Measurements from ENCODE around the gene LGALS1.
"Not testable (repeated sequence)": the region's sequence is repeated elsewhere in the genome, so short reads cannot be mapped to it uniquely, and the experiment has no call there.

The LGALS1 gene

DNA sequence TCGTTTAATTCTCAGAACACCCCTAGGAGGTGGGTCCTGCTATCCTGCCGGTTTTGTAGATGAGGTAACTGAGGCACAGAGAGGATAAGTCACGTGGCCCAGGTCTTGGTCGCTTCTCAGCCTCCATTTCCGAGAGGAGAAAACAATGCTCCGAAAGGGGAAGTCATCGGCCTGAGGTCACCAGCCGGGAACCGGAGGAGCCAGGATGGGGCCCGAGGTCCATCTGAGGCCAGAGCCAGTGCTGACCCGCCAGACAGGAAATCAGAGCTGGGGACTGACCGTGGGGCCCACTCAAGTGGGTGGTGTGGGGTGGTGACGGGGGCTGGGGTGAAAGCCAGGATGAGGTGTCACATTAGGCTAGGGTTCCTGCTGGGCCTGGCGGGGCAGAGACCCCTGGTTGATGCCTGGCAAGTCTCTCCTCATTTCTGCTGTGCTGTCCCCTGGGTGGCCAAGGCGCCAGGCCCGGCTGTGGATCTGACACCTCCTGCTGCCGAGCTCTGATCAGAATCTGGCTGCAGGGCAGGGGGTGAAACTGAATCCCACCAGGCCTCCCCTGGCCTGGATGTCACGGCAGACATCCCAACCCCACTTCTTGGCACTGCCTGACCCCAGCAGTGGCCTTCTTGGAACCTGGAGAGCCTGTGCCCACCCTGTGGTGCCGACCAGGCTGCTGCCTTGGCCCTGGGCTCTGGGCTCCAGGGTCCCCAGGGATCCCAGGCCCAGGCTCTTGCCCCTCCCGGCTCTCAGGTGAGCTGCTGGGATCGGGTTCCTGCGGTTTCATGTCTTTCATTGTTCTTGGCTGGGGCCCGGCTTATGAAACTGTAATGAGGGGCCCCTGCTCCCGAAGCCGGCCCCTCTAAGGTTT is 33.4 kb downstream of the LGALS1 start:
- WGBS, 2 experiments, result 93% methylated on average over 25 of the region's 25 CpGs
- H3K27me3 ChIP-seq (ENCODE audit: control insufficient read depth, insufficient read depth, low read length, poor library complexity, severe bottlenecking), result no peaks in the 10 kb centered on the region
- H3K36me3 ChIP-seq (ENCODE audit: control insufficient read depth, insufficient read depth, low read length), result no peaks in the 10 kb centered on the region
- H3K4me3 ChIP-seq (ENCODE audit: insufficient read depth, low read depth, low read length), result no peak overlapping the region
- H3K9me3 ChIP-seq (ENCODE audit: control insufficient read depth, low read length), result no peaks in the 10 kb centered on the region
- no peaks in the 10 kb centered on the region for H3K4me1 ChIP-seq (ENCODE audit: control insufficient read depth, insufficient read depth, low read length)
- no peak overlapping the region for H3K27ac ChIP-seq (ENCODE audit: insufficient read depth, low read depth, low read length, poor library complexity, severe bottlenecking)

DNA sequence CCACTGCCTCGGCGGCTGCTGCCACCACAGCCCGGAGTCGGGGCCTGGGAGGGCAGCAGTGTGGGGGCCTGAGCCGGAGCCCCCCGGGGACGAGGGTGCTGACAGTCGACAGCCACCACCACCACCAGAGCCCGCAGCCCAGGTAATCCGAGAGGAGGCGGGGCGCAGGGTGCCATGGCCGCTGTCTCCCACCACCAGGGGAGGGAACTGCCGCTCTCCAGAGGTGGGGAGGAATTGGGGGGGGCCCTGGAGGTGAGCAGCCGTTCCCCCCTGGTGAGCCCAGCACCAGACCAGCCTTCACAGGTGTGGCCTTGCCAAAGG is 34.0 kb downstream of the LGALS1 start:
- H3K27me3 ChIP-seq (ENCODE audit: control insufficient read depth, insufficient read depth, low read length, poor library complexity, severe bottlenecking), result no peaks in the 10 kb centered on the region
- no peaks in the 10 kb centered on the region for H3K4me1 ChIP-seq (ENCODE audit: control insufficient read depth, insufficient read depth, low read length)
- H3K9me3 ChIP-seq (ENCODE audit: control insufficient read depth, low read length), result no peaks in the 10 kb centered on the region
- no peak overlapping the region for H3K27ac ChIP-seq (ENCODE audit: insufficient read depth, low read depth, low read length, poor library complexity, severe bottlenecking)
- H3K36me3 ChIP-seq (ENCODE audit: control insufficient read depth, insufficient read depth, low read length), result no peaks in the 10 kb centered on the region
- no peak overlapping the region for H3K4me3 ChIP-seq (ENCODE audit: insufficient read depth, low read depth, low read length)
- WGBS, 2 experiments, result 90% methylated on average over 15 of the region's 15 CpGs

DNA sequence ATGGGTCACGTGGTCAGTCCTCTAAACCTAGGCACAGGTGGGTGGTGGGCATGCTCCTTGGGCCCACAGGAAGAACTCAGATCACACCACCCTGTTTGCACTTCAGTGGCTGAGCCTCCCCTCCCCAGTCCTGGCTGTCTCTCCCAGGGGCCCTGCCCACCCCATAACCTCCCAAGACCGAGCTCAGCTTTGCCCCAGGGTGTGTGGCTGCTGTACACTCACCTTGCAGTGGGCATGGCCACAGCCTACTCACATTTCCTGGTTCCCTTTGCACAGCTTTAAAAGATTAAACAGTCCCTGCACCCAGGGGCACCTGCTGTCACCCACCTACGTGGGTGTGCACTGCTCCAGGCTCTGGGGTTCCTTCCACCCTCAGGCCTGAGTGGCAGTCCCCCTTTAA is 35.2 kb downstream of the LGALS1 start:
- no peaks in the 10 kb centered on the region for H3K9me3 ChIP-seq (ENCODE audit: control insufficient read depth, low read length)
- no peaks in the 10 kb centered on the region for H3K36me3 ChIP-seq (ENCODE audit: control insufficient read depth, insufficient read depth, low read length)
- H3K27ac ChIP-seq (ENCODE audit: insufficient read depth, low read depth, low read length, poor library complexity, severe bottlenecking), result no peak overlapping the region
- H3K4me3 ChIP-seq (ENCODE audit: insufficient read depth, low read depth, low read length), result no peak overlapping the region
- WGBS, 2 experiments, result 91 to 94% methylated on average over 3 of the region's 3 CpGs
- H3K27me3 ChIP-seq (ENCODE audit: control insufficient read depth, insufficient read depth, low read length, poor library complexity, severe bottlenecking), result no peaks in the 10 kb centered on the region
- no peaks in the 10 kb centered on the region for H3K4me1 ChIP-seq (ENCODE audit: control insufficient read depth, insufficient read depth, low read length)

DNA sequence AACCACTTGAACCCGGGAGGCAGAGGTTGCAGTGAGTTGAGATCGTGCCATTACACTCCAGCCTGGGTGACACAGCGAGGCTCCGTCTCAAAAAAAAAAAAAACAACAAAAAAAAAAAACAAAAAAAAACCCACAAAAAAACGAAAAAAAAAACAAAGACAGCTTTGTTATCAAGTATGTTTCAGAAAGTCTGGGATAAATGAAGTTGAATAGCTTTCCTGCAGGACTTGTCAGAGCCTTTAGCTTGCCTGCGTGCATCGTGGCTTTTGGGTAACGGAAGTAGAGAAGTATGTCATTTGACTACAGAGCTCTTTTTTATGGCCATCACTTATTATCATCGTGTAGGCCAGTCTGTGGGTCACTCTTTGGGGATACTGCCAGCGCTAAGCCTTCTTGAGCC is 36.1 kb downstream of the LGALS1 start:
- H3K27me3 ChIP-seq (ENCODE audit: control insufficient read depth, insufficient read depth, low read length, poor library complexity, severe bottlenecking), result no peaks in the 10 kb centered on the region
- no peak overlapping the region for H3K27ac ChIP-seq (ENCODE audit: insufficient read depth, low read depth, low read length, poor library complexity, severe bottlenecking)
- no peaks in the 10 kb centered on the region for H3K4me1 ChIP-seq (ENCODE audit: control insufficient read depth, insufficient read depth, low read length)
- H3K9me3 ChIP-seq (ENCODE audit: control insufficient read depth, low read length), result no peaks in the 10 kb centered on the region
- no peaks in the 10 kb centered on the region for H3K36me3 ChIP-seq (ENCODE audit: control insufficient read depth, insufficient read depth, low read length)
- no peak overlapping the region for H3K4me3 ChIP-seq (ENCODE audit: insufficient read depth, low read depth, low read length)
- 91 to 94% methylated on average over 10 of the region's 10 CpGs for WGBS, 2 experiments

DNA sequence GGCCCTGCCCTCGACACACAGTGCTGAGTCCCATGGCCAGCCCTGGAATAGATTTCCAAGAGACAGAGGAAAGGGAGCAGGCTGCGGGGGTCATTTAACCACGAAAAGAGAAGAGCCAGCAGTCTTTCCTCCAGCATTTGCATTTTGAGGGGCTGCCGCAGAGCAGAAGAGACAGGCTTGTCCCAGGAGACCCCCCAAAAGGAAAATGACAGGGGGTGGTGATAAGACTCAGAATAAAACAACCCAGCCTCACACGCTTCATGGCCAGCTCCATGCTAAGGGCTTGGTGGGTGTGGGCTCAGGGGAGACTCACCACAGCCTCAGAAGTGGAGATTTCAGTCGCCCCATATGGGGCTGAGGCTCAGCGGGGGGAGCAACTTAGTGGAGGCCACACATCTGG is 38.3 kb downstream of the LGALS1 start:
- H3K4me1 ChIP-seq (ENCODE audit: control insufficient read depth, insufficient read depth, low read length), result no peaks in the 10 kb centered on the region
- H3K27me3 ChIP-seq (ENCODE audit: control insufficient read depth, insufficient read depth, low read length, poor library complexity, severe bottlenecking), result no peaks in the 10 kb centered on the region
- 92 to 96% methylated on average over 7 of the region's 7 CpGs for WGBS, 2 experiments
- H3K4me3 ChIP-seq (ENCODE audit: insufficient read depth, low read depth, low read length), result no peak overlapping the region
- H3K36me3 ChIP-seq (ENCODE audit: control insufficient read depth, insufficient read depth, low read length), result no peaks in the 10 kb centered on the region
- no peaks in the 10 kb centered on the region for H3K9me3 ChIP-seq (ENCODE audit: control insufficient read depth, low read length)
- no peak overlapping the region for H3K27ac ChIP-seq (ENCODE audit: insufficient read depth, low read depth, low read length, poor library complexity, severe bottlenecking)

DNA sequence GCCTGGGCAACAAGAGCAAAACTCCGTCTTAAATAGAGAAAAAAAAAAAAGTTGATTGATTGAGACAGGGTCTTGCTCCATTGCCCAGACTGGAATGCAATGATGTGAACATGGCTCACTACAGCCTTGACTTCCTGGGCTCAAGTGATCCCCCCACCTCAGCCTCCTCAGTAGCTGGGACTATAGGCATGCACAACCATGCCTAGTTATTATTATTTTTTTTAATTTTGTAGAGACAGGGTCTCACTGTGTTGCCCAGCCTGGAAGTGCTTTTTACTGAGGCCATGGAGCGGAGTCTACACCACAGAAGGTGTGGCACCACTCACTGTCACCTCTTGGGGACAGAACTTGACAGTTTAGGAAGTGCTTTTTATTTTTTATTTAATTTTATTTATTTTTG is 39.2 kb downstream of the LGALS1 start:
- WGBS, 2 experiments, result 92 to 93% methylated on average over 2 of the region's 2 CpGs
- H3K36me3 ChIP-seq (ENCODE audit: control insufficient read depth, insufficient read depth, low read length), result no peaks in the 10 kb centered on the region
- no peak overlapping the region for H3K4me3 ChIP-seq (ENCODE audit: insufficient read depth, low read depth, low read length)
- H3K27ac ChIP-seq (ENCODE audit: insufficient read depth, low read depth, low read length, poor library complexity, severe bottlenecking), result no peak overlapping the region
- H3K4me1 ChIP-seq (ENCODE audit: control insufficient read depth, insufficient read depth, low read length), result no peaks in the 10 kb centered on the region
- H3K9me3 ChIP-seq (ENCODE audit: control insufficient read depth, low read length), result no peaks in the 10 kb centered on the region
- H3K27me3 ChIP-seq (ENCODE audit: control insufficient read depth, insufficient read depth, low read length, poor library complexity, severe bottlenecking), result no peaks in the 10 kb centered on the region

DNA sequence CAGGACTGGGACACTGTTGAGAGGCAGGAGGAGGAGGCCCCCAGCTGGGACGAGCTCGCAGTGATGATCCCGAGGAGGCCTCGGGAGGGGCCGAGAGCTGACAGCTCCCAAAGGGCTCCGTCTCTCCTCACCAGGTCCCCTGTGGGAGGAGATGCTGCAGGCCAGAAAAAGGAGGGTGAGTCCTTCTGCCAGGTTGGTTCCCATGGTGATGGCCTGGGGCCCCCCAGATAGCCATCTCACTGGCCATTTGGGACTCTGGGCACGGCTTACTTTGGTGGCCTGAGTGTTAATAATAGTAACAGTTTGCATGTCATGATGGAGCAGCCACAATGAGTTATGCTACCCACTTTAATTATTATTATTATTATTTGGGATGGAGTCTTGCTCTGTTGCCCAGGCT is 40.3 kb downstream of the LGALS1 start:
- WGBS, 2 experiments, result 91 to 93% methylated on average over 7 of the region's 7 CpGs
- H3K36me3 ChIP-seq (ENCODE audit: control insufficient read depth, insufficient read depth, low read length), result no peaks in the 10 kb centered on the region
- H3K27ac ChIP-seq (ENCODE audit: insufficient read depth, low read depth, low read length, poor library complexity, severe bottlenecking), result no peak overlapping the region
- H3K4me1 ChIP-seq (ENCODE audit: control insufficient read depth, insufficient read depth, low read length), result no peaks in the 10 kb centered on the region
- no peak overlapping the region for H3K4me3 ChIP-seq (ENCODE audit: insufficient read depth, low read depth, low read length)
- H3K9me3 ChIP-seq (ENCODE audit: control insufficient read depth, low read length), result no peaks in the 10 kb centered on the region
- no peaks in the 10 kb centered on the region for H3K27me3 ChIP-seq (ENCODE audit: control insufficient read depth, insufficient read depth, low read length, poor library complexity, severe bottlenecking)

DNA sequence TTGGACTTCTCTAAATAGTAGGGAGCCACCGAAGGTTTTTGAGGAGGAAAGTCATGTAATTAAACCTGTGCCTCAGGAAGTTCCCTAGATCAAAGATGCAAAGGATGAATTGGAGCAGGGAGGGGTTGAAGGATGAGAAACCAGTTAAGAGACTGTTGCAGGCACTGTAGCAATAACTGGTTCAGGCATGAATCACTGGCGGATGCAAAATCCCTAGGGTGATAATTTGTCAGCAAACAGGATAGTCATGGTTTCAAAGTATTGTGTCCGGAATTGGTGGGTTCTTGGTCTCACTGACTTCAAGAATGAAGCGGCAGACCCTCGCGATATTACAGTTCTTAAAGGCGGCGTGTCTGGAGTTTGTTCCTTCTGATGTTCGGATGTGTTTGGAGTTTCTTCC is 41.3 kb downstream of the LGALS1 start:
- WGBS, 2 experiments, result 96% methylated on average over 9 of the region's 9 CpGs
- no peaks in the 10 kb centered on the region for H3K4me1 ChIP-seq (ENCODE audit: control insufficient read depth, insufficient read depth, low read length)
- no peaks in the 10 kb centered on the region for H3K36me3 ChIP-seq (ENCODE audit: control insufficient read depth, insufficient read depth, low read length)
- no peaks in the 10 kb centered on the region for H3K27me3 ChIP-seq (ENCODE audit: control insufficient read depth, insufficient read depth, low read length, poor library complexity, severe bottlenecking)
- H3K9me3 ChIP-seq (ENCODE audit: control insufficient read depth, low read length), result no peaks in the 10 kb centered on the region
- no peak overlapping the region for H3K4me3 ChIP-seq (ENCODE audit: insufficient read depth, low read depth, low read length)
- no peak overlapping the region for H3K27ac ChIP-seq (ENCODE audit: insufficient read depth, low read depth, low read length, poor library complexity, severe bottlenecking)

DNA sequence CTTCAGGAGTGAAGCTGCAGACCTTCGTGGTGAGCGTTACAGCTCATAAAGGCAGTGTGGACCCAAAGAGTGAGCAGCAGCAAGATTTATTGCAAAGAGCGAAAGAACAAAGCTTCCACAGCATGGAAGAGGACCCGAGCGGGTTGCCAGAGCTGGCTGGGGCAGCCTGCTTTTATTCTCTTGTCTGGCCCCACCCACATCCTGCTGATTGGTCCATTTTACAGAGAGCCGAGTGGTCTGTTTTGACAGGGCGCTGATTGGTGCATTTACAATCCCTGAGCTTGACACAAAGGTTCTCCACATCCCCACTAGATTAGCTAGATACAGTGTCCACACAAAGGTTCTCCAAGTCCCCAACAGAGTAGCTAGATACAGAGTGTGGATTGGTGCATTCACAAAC is 41.8 kb downstream of the LGALS1 start:
- H3K27me3 ChIP-seq (ENCODE audit: control insufficient read depth, insufficient read depth, low read length, poor library complexity, severe bottlenecking); H3K4me3 ChIP-seq (ENCODE audit: insufficient read depth, low read depth, low read length); H3K9me3 ChIP-seq (ENCODE audit: control insufficient read depth, low read length); H3K36me3 ChIP-seq (ENCODE audit: control insufficient read depth, insufficient read depth, low read length); H3K4me1 ChIP-seq (ENCODE audit: control insufficient read depth, insufficient read depth, low read length); H3K27ac ChIP-seq (ENCODE audit: insufficient read depth, low read depth, low read length, poor library complexity, severe bottlenecking): not testable (repeated sequence)
- 88 to 95% methylated on average over 7 of the region's 7 CpGs for WGBS, 2 experiments

DNA sequence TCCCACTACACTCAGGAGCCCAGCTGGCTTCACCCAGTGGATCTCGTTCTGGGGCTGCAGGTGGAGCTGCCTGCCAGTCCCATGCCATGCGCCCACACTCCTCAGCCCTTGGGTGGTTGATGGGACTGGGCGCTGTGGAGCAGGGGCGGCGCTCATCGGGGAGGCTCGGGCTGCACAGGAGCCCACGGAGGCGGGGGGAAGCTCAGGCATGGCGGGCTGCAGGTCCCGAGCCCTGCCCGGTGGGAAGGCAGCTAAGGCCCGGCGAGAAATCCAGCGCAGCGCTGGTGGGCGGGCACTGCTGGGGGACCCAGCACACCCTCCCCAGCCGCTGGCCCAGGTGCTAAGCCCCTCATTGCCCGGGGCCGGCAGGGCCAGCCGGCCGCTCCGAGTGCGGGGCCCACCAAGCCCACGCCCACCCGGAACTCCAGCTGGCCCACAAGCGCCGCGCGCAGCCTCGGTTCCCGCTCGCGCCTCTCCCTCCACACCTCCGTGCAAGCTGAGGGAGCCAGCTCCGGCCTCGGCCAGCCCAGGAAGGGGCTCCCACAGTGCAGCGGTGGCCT is 42.4 kb downstream of the LGALS1 start:
- not testable (repeated sequence) for H3K27me3 ChIP-seq (ENCODE audit: control insufficient read depth, insufficient read depth, low read length, poor library complexity, severe bottlenecking); H3K9me3 ChIP-seq (ENCODE audit: control insufficient read depth, low read length); H3K36me3 ChIP-seq (ENCODE audit: control insufficient read depth, insufficient read depth, low read length); H3K4me3 ChIP-seq (ENCODE audit: insufficient read depth, low read depth, low read length); H3K27ac ChIP-seq (ENCODE audit: insufficient read depth, low read depth, low read length, poor library complexity, severe bottlenecking); H3K4me1 ChIP-seq (ENCODE audit: control insufficient read depth, insufficient read depth, low read length)
- WGBS, 2 experiments, result 94% methylated on average over 38 of the region's 38 CpGs
